ENCODE data around the gene FBN2.

The FBN2 gene

DNA sequence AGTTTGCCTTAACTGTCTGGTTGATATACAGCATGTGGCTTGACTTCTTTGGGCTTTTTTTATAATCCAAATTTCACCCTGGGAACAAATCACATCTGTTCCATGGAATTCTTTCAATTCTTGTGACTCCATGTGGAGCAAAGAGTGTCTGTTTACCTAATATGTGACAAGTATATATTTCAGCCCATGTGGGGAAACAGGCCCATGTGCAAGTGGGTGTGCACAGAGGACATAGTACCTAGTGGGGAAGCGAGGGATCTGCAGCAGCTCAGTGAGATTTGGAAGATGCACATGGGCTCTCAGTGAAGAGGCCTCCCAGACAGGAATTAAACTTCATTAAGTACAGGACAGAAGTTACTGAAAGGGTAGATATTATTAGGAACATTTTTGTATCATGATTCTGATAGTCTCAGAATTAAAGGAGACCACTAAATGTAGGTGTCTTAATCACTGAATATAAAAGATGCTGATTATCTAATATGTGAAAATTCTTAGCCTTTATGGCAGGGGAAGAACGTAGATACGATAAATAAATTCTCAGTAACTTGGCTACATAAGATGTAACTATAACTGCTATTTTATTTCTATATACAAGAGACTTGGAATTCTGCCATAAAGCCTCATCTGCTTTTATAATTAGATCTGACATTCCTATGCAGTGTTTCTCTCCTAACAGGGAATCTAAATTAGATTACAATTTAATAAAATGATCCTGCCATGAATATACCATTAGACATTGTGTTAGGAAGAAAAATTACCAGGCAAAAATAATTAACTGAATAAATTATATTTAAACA, 273.3 kb downstream of the FBN2 start:
- Histone ChIP-seq H4K20me1 (no peaks in the 10 kb centered on the region), H3K4me3 (no peak overlapping the region), H3K9ac (no peak overlapping the region), H3K4me2 (no peak overlapping the region), H3K4me1 (peaks cover 0 to 16% (median 9%) of the 10 kb centered on the region in 10 experiments; a peak in 14 of 20 replicates), H3K27me3 (no peaks in the 10 kb centered on the region), H3K36me3 (no peaks in the 10 kb centered on the region), H3K9me3 (replicated peaks in 1 of 11) (no peaks in the 10 kb centered on the region), H3K27ac (no peak overlapping the region)
- no peak for TF ChIP-seq Cebpa-rat (IDR thresholded peaks at IDR 0.05)

DNA sequence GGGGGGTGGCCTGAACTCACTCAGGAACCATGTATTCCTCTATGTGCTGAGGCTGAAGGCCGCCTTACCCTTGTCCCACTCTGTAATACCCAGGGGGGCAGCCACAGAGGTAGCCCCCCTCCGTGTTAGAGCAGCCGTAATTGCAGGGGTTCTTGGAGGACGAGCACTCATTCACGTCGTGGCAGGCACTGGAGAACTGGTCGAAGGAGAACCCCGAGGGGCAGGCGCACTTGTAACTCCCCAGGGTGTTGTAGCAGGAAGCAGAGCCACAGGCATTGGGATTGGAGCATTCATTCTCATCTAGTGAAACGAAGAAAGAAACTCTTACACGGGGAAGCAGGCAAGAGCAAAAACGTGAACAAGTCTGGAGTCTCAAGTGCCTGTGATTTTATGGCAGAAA, 274.7 kb downstream of the FBN2 start:
- no peaks in the 10 kb centered on the region for H3K27me3 ChIP-seq
- H3K4me3 ChIP-seq = no peak overlapping the region
- no peaks in the 10 kb centered on the region for H3K36me3 ChIP-seq
- H3K27ac ChIP-seq = no peak overlapping the region
- no peaks in the 10 kb centered on the region for H4K20me1 ChIP-seq
- TF ChIP-seq Cebpa-rat (IDR thresholded peaks at IDR 0.05) = no peak
- no peak overlapping the region for H3K9ac ChIP-seq
- H3K4me1 ChIP-seq = peaks cover 0 to 16% (median 9%) of the 10 kb centered on the region in 10 experiments; a peak in 14 of 20 replicates
- H3K9me3 ChIP-seq (replicated peaks in 1 of 11) = no peaks in the 10 kb centered on the region
- H3K4me2 ChIP-seq = peak overlapping the region in 10 of 11 experiments; percentile 2 to 69 (median 47); a peak in 16 of 22 replicates

- Histone ChIP-seq H3K4me1 (peaks cover 0 to 16% (median 9%) of the 10 kb centered on the region in 10 experiments; a peak in 14 of 20 replicates), H4K20me1 (no peaks in the 10 kb centered on the region), H3K27me3 (no peaks in the 10 kb centered on the region), H3K36me3 (no peaks in the 10 kb centered on the region), H3K4me3 (no peak overlapping the region), H3K27ac (no peak overlapping the region), H3K4me2 (peak overlapping the region in 8 of 11 experiments; percentile 23 to 69 (median 52); a peak in 14 of 22 replicates), H3K9ac (no peak overlapping the region), H3K9me3 (replicated peaks in 1 of 11) (no peaks in the 10 kb centered on the region)
- no peak for TF ChIP-seq Cebpa-rat (IDR thresholded peaks at IDR 0.05)
Observed at GRCh38 chr5:128262911-128263310, 275.1 kb downstream of the FBN2 start.

DNA sequence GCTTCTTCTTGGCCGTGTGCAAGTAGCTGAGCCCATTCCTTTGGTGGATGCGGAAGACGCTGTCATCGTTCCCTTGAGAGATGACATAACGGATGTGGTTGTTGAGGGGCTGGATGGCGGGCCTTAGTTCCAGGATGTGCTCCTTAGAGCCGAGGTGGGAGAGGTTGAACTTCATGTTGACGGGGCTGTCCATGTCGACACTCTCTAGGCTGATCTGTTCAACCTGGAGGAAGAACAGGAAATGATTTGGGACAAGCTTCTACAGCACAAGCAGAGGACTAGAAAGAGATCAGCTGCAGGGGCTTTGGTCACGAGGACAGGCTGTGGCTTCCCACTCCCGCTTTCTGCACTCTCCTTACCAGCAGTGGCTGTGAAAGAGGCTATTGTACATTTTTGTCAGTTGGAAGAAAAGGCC, 278.4 kb downstream of the FBN2 start:
- no peak for TF ChIP-seq Cebpa-rat (IDR thresholded peaks at IDR 0.05)
- H3K4me1 ChIP-seq = peaks cover 0 to 16% (median 9%) of the 10 kb centered on the region in 10 experiments; a peak in 14 of 20 replicates
- peaks cover 0 to 10% (median 7%) of the 10 kb centered on the region in 11 experiments; a peak in 7 of 22 replicates for H3K9me3 ChIP-seq (replicated peaks in 1 of 11)
- no peaks in the 10 kb centered on the region for H3K36me3 ChIP-seq
- no peak overlapping the region for H3K4me2 ChIP-seq
- H4K20me1 ChIP-seq = no peaks in the 10 kb centered on the region
- no peak overlapping the region for H3K9ac ChIP-seq
- H3K4me3 ChIP-seq = no peak overlapping the region
- H3K27me3 ChIP-seq = no peaks in the 10 kb centered on the region
- no peak overlapping the region for H3K27ac ChIP-seq

- no peaks in the 10 kb centered on the region for H3K27me3 ChIP-seq
- peaks cover 0 to 13% (median 8%) of the 10 kb centered on the region in 11 experiments; a peak in 7 of 22 replicates for H3K9me3 ChIP-seq (replicated peaks in 1 of 11)
- H3K4me1 ChIP-seq = peaks cover 0 to 6% (median 3%) of the 10 kb centered on the region in 10 experiments; a peak in 13 of 20 replicates
- TF ChIP-seq Cebpa-rat (IDR thresholded peaks at IDR 0.05) = no peak
- no peaks in the 10 kb centered on the region for H3K36me3 ChIP-seq
- H3K9ac ChIP-seq = no peak overlapping the region
- H3K4me3 ChIP-seq = no peak overlapping the region
- no peak overlapping the region for H3K27ac ChIP-seq
- H3K4me2 ChIP-seq = no peak overlapping the region
- H4K20me1 ChIP-seq = no peaks in the 10 kb centered on the region
Observed at GRCh38 chr5:128258372-128258771, 279.7 kb downstream of the FBN2 start.

GRCh38 chr5:128257076-128257475, 281.0 kb downstream of the FBN2 start:
- no peak for TF ChIP-seq Cebpa-rat (IDR thresholded peaks at IDR 0.05)
- Histone ChIP-seq H3K4me3 (no peak overlapping the region), H3K27me3 (no peaks in the 10 kb centered on the region), H3K4me2 (no peak overlapping the region), H3K9me3 (replicated peaks in 1 of 11) (peaks cover 0 to 13% (median 8%) of the 10 kb centered on the region in 11 experiments; a peak in 7 of 22 replicates), H4K20me1 (no peaks in the 10 kb centered on the region), H3K4me1 (no peaks in the 10 kb centered on the region), H3K36me3 (no peaks in the 10 kb centered on the region), H3K27ac (no peak overlapping the region), H3K9ac (no peak overlapping the region)

- Histone ChIP-seq H3K9ac (no peak overlapping the region), H3K27me3 (no peaks in the 10 kb centered on the region), H3K4me1 (no peaks in the 10 kb centered on the region), H3K9me3 (replicated peaks in 1 of 11) (peaks cover 0 to 13% (median 8%) of the 10 kb centered on the region in 11 experiments; a peak in 7 of 22 replicates), H4K20me1 (no peaks in the 10 kb centered on the region), H3K4me3 (no peak overlapping the region), H3K27ac (no peak overlapping the region), H3K36me3 (no peaks in the 10 kb centered on the region), H3K4me2 (no peak overlapping the region)
- TF ChIP-seq Cebpa-rat (IDR thresholded peaks at IDR 0.05) = no peak
Observed at GRCh38 chr5:128254789-128255188, 283.3 kb downstream of the FBN2 start.

- H3K4me3 ChIP-seq = no peak overlapping the region
- no peak overlapping the region for H3K4me2 ChIP-seq
- H3K9me3 ChIP-seq (replicated peaks in 1 of 11) = peaks cover 0 to 13% (median 8%) of the 10 kb centered on the region in 11 experiments; a peak in 7 of 22 replicates
- H3K27me3 ChIP-seq = no peaks in the 10 kb centered on the region
- no peak overlapping the region for H3K27ac ChIP-seq
- no peaks in the 10 kb centered on the region for H3K36me3 ChIP-seq
- TF ChIP-seq Cebpa-rat (IDR thresholded peaks at IDR 0.05) = no peak
- H3K4me1 ChIP-seq = no peaks in the 10 kb centered on the region
- H3K9ac ChIP-seq = no peak overlapping the region
- no peaks in the 10 kb centered on the region for H4K20me1 ChIP-seq
Observed at GRCh38 chr5:128253880-128254279, 284.2 kb downstream of the FBN2 start.

DNA sequence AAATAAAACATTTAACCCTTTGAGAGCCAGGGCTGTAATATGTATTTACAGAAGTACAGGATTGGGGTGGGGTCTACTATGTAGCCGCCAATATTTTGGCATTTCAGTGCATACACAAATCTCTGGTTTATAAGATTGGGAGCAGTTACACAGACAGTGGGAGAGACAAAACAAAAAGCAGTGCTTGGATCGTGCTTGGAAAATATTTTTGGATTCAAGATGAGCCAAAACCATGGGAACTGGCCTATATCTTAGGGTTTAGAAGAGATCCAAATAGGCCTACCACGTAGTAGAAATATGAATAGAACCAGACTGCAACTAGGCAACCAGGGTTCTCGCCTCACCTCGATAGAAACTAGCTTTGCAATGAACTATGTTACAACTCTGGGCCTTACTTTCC, 284.9 kb downstream of the FBN2 start:
- no peaks in the 10 kb centered on the region for H3K36me3 ChIP-seq
- H3K4me2 ChIP-seq = no peak overlapping the region
- H3K27ac ChIP-seq = no peak overlapping the region
- H3K9me3 ChIP-seq (replicated peaks in 1 of 11) = peaks cover 0 to 13% (median 8%) of the 10 kb centered on the region in 11 experiments; a peak in 7 of 22 replicates
- no peak overlapping the region for H3K9ac ChIP-seq
- H4K20me1 ChIP-seq = no peaks in the 10 kb centered on the region
- no peak overlapping the region for H3K4me3 ChIP-seq
- H3K4me1 ChIP-seq = no peaks in the 10 kb centered on the region
- no peaks in the 10 kb centered on the region for H3K27me3 ChIP-seq
- TF ChIP-seq Cebpa-rat (IDR thresholded peaks at IDR 0.05) = no peak

Measured in BLaER1 treated with 17β-estradiol and CSF1 and Interleukin-3, amounts not matched to agents 10 nM and 100 nM (cell line).